Fibroblast of lung (primary cell): Measurements from ENCODE around the gene FMNL2. TPM values are rescaled to one million over a fixed set of nuclear protein-coding genes. Genes with fewer than 3 reads are reported as not detected.

Experiments used
- DNase-seq, 2 donors: peaks; one replicate each; pipeline versions ENCODE4 v3.0.0 to v3.0.0-alpha.2; 2010; ENCODE audit warnings: low read depth in 2 of 2
- H2AFZ ChIP-seq: 2 replicates; pipeline ENCODE4 v1.5.1; 2012; ENCODE audit warnings: low read length, control low read depth, inconsistent platforms
- H3K27ac ChIP-seq: 2 replicates; pipeline ENCODE4 v1.5.1; 2011; ENCODE audit warnings: low read length, control low read depth; ENCODE audit not compliant: insufficient read depth
- H3K27me3 ChIP-seq: 2 replicates; pipeline ENCODE4 v1.5.1; 2011; ENCODE audit warnings: mild to moderate bottlenecking, low read length; ENCODE audit not compliant: control insufficient read depth, insufficient read depth
- H3K36me3 ChIP-seq: 2 replicates; pipeline ENCODE4 v1.5.1; 2011; ENCODE audit warnings: low read length; ENCODE audit not compliant: control insufficient read depth, insufficient read depth
- H3K4me1 ChIP-seq: 2 replicates; pipeline ENCODE4 v1.5.1; 2011; ENCODE audit warnings: low read length; ENCODE audit not compliant: control insufficient read depth, insufficient read depth; ENCODE audit errors: extremely low read depth
- H3K4me2 ChIP-seq: 2 replicates; pipeline ENCODE4 v1.5.1; 2011; ENCODE audit warnings: low read length, control low read depth; ENCODE audit not compliant: insufficient read depth; ENCODE audit errors: extremely low read depth
- H3K4me3 ChIP-seq, 4 experiments: fragments of 200-600 bp in 1 of 4; sonication (generic) in 1 of 4; replicated peaks in 1 of 4; 2 replicates each; pipeline ENCODE4 v1.5.1; 2011 to 2016; ENCODE audit warnings: low read length in 4 of 4, low read depth in 3 of 4, mild to moderate bottlenecking in 3 of 4, control low read depth in 2 of 4, inconsistent platforms in 1 of 4, mixed read lengths in 1 of 4; ENCODE audit not compliant: insufficient read depth in 1 of 4; ENCODE audit errors: control extremely low read depth in 1 of 4
- H3K79me2 ChIP-seq: 2 replicates; pipeline ENCODE4 v1.5.1; 2012; ENCODE audit warnings: mild to moderate bottlenecking, low read length, inconsistent platforms; ENCODE audit not compliant: control insufficient read depth, insufficient read depth
- H3K9ac ChIP-seq: 2 replicates; pipeline ENCODE4 v1.5.1; 2011; ENCODE audit warnings: mild to moderate bottlenecking, low read length, control low read depth; ENCODE audit not compliant: insufficient read depth
- H3K9me3 ChIP-seq: 2 replicates; pipeline ENCODE4 v1.5.1; 2012; ENCODE audit warnings: low read depth, low read length; ENCODE audit not compliant: control insufficient read depth, insufficient read depth
- H4K20me1 ChIP-seq: 2 replicates; pipeline ENCODE4 v1.5.1; 2011; ENCODE audit warnings: low read length; ENCODE audit not compliant: control insufficient read depth, insufficient read depth; ENCODE audit errors: extremely low read depth
- EZH2 ChIP-seq: IDR thresholded peaks from 2 replicates; pipeline ENCODE4 v1.5.1; 2012; ENCODE audit warnings: low read length, control low read depth, mild to moderate bottlenecking; ENCODE audit errors: missing control alignments
- polyA plus RNA-seq, 2 donors: library from polyadenylated mRNA; depleted of rRNA in 1 of 2; stranded (reverse) in 1 of 2; unstranded in 1 of 2; fragments of >200 nt; gene quantifications; 2 replicates each; pipeline ENCODE4 v1.2.1, GENCODE V29; 2011 to 2012; ENCODE audit warnings: missing spikeins in 1 of 2
- total RNA-seq: library from RNA; depleted of rRNA; stranded (reverse); fragments of >200 nt; gene quantifications from 2 replicates; pipeline ENCODE4 v1.2.1, GENCODE V29; 2014
- TF ChIP-seq, protein P1 (sequence below), 2 donors: IDR thresholded peaks in 1 of 2; conservative IDR thresholded peaks in 1 of 2; 1 replicate in 1 of 2; 2 replicates in 1 of 2; pipeline ENCODE4 v1.5.1; 2011 to 2012; ENCODE audit warnings: low read length in 2 of 2, control low read depth in 1 of 2, inconsistent platforms in 1 of 2, low read depth in 1 of 2, mild to moderate bottlenecking in 1 of 2

FMNL2 gene
- total and polyA plus RNA-seq, 2 donors (not counting 1 experiment from before 2014, with no cell fraction given) = 12.0 to 30.2 TPM

DNA sequence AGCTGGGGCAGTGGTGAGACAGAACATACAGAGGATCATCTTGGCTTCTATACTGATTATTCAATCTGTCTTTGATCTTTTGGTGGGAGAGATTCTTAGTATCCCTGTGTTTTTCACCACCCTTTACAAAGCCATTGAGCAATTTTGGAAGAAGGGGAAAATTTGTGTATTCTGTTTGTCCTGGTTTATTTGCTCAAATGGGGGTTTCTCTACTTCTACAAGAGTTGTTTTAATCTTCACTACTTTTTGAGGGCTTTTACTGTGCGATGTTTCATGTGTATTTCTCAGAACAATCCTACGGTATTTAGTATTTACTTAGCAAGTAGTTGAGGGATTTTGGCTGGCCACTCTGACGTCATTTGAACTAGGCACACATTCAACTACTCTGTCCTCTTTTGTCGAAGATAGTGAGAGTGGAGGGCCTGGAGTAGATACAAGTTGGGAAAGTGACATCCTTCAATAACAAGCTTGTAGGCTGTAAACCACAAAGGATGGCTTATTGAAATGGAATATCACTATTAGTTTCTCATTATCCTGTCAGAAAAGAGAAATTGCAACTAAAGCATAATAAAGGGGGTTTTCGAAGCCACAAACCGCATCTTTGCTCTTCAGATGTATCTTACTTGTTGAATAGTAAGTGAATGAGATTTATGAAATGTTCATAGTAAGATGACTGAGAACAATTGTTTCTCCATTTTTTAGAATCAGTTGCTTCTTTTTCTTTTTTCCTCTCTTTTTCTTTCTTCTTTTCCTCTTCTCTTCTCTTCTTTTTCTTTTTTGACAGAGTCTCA, 24.8 kb downstream of the FMNL2 start:
- H3K4me1 ChIP-seq = no peaks in the 10 kb centered on the region
- peak; percentile 30 to 52 for DNase-seq
- TF ChIP-seq, protein P1, sequence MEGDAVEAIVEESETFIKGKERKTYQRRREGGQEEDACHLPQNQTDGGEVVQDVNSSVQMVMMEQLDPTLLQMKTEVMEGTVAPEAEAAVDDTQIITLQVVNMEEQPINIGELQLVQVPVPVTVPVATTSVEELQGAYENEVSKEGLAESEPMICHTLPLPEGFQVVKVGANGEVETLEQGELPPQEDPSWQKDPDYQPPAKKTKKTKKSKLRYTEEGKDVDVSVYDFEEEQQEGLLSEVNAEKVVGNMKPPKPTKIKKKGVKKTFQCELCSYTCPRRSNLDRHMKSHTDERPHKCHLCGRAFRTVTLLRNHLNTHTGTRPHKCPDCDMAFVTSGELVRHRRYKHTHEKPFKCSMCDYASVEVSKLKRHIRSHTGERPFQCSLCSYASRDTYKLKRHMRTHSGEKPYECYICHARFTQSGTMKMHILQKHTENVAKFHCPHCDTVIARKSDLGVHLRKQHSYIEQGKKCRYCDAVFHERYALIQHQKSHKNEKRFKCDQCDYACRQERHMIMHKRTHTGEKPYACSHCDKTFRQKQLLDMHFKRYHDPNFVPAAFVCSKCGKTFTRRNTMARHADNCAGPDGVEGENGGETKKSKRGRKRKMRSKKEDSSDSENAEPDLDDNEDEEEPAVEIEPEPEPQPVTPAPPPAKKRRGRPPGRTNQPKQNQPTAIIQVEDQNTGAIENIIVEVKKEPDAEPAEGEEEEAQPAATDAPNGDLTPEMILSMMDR (conservative IDR thresholded peaks at IDR 0.05 in 1 of 2, IDR thresholded peaks at IDR 0.05 in 1 of 2; ENCODE audit: low read depth in 1 of 2, low read length in 2 of 2) = no peak
- TF ChIP-seq EZH2 = no peak
- no peak overlapping the region for H2AFZ ChIP-seq
- no peak overlapping the region for H3K27ac ChIP-seq
- peaks cover 1% of the 10 kb centered on the region for H3K79me2 ChIP-seq
- no peaks in the 10 kb centered on the region for H3K36me3 ChIP-seq
- no peaks in the 10 kb centered on the region for H3K9me3 ChIP-seq
- no peak overlapping the region for H3K4me3 ChIP-seq
- H3K9ac ChIP-seq = no peak overlapping the region
- H3K4me2 ChIP-seq = no peak overlapping the region
- H3K27me3 ChIP-seq = no peaks in the 10 kb centered on the region
- no peaks in the 10 kb centered on the region for H4K20me1 ChIP-seq

DNA sequence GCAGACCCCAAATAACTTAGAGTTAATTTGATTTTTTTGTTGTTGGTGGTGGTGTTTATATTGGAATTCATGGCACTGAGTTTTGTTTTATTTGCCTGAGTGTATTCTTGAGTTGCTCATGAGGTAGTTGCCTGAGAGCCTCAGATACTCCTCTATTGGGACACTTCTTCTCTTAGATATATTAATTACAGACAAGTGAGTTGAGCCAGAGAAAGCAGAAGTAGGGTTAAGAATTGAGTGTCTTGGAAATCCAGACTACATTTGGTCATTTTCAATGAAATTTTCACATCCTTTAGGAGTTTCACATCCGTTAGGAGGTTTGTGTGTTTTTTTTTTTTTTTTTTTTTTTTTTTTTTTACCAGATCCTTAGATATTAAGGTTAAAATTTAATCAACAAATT, 29.0 kb downstream of the FMNL2 start:
- Histone ChIP-seq H3K4me3 (no peak overlapping the region), H3K27me3 (no peaks in the 10 kb centered on the region), H2AFZ (no peak overlapping the region), H3K9ac (no peak overlapping the region), H3K4me1 (peaks cover 5% of the 10 kb centered on the region), H3K79me2 (peaks cover 4% of the 10 kb centered on the region), H3K27ac (no peak overlapping the region), H3K9me3 (no peaks in the 10 kb centered on the region), H3K36me3 (no peaks in the 10 kb centered on the region), H3K4me2 (no peak overlapping the region), H4K20me1 (no peaks in the 10 kb centered on the region)
- TF ChIP-seq, protein P1 (conservative IDR thresholded peaks at IDR 0.05 in 1 of 2, IDR thresholded peaks at IDR 0.05 in 1 of 2; ENCODE audit: low read depth in 1 of 2, low read length in 2 of 2) = no peak
- no peak for TF ChIP-seq EZH2
- no peak for DNase-seq

GRCh38 chr2:152367547-152368390, 32.8 kb downstream of the FMNL2 start:
- no peaks in the 10 kb centered on the region for H4K20me1 ChIP-seq
- H3K4me2 ChIP-seq = no peak overlapping the region
- peak in 1 of 2 donors; percentile 85 for DNase-seq
- H3K79me2 ChIP-seq = peaks cover 12% of the 10 kb centered on the region
- H3K4me1 ChIP-seq = peaks cover 9% of the 10 kb centered on the region
- H3K9me3 ChIP-seq = no peaks in the 10 kb centered on the region
- TF ChIP-seq, protein P1 (conservative IDR thresholded peaks at IDR 0.05 in 1 of 2, IDR thresholded peaks at IDR 0.05 in 1 of 2; ENCODE audit: low read depth in 1 of 2, low read length in 2 of 2) = no peak
- no peak for TF ChIP-seq EZH2
- H3K27me3 ChIP-seq = no peaks in the 10 kb centered on the region
- H2AFZ ChIP-seq = no peak overlapping the region
- no peak overlapping the region for H3K9ac ChIP-seq
- H3K27ac ChIP-seq = no peak overlapping the region
- no peaks in the 10 kb centered on the region for H3K36me3 ChIP-seq
- H3K4me3 ChIP-seq = no peak overlapping the region
